Measurements from ENCODE around the gene CHRNA3. TPM values are rescaled to one million over a fixed set of nuclear protein-coding genes. Genes with fewer than 3 reads are reported as not detected.
A peak's percentile ranks its signal among the peaks of the same experiment; 100 is the strongest.

Gene CHRNA3
- total RNA-seq, 1 donor from 2014 or later = not detected

GRCh38 chr15:78629031-78629715 is 8.4 kb upstream of the CHRNA3 start:
- Mint-ChIP-seq H3K27ac (no peak overlapping the region), H3K27me3 (peaks cover 12% of the 10 kb centered on the region), H3K4me1 (no peaks in the 10 kb centered on the region), H3K36me3 (ENCODE audit: low read depth) (no peaks in the 10 kb centered on the region), H3K9me3 (no peaks in the 10 kb centered on the region), H3K4me3 (no peak overlapping the region)
- intact Hi-C loops (cut with micrococcal nuclease) = no loop called here
- no peak for DNase-seq

GRCh38 chr15:78628227-78628626 is 7.4 kb upstream of the CHRNA3 start:
- no peak overlapping the region for H3K4me3 Mint-ChIP-seq
- intact Hi-C loops (cut with micrococcal nuclease) = no loop called here
- H3K4me1 Mint-ChIP-seq = no peaks in the 10 kb centered on the region
- no peaks in the 10 kb centered on the region for H3K36me3 Mint-ChIP-seq (ENCODE audit: low read depth)
- peaks cover 17% of the 10 kb centered on the region for H3K27me3 Mint-ChIP-seq
- DNase-seq = no peak
- no peaks in the 10 kb centered on the region for H3K9me3 Mint-ChIP-seq
- no peak overlapping the region for H3K27ac Mint-ChIP-seq

GRCh38 chr15:78627348-78627747 is 6.6 kb upstream of the CHRNA3 start:
- intact Hi-C loops (cut with micrococcal nuclease) = no loop called here
- no peaks in the 10 kb centered on the region for H3K9me3 Mint-ChIP-seq
- H3K4me1 Mint-ChIP-seq = no peaks in the 10 kb centered on the region
- H3K27me3 Mint-ChIP-seq = peaks cover 24% of the 10 kb centered on the region
- no peak overlapping the region for H3K27ac Mint-ChIP-seq
- DNase-seq = no peak
- H3K36me3 Mint-ChIP-seq (ENCODE audit: low read depth) = no peaks in the 10 kb centered on the region
- no peak overlapping the region for H3K4me3 Mint-ChIP-seq

GRCh38 chr15:78626381-78626995 is 5.7 kb upstream of the CHRNA3 start:
- H3K9me3 Mint-ChIP-seq = no peaks in the 10 kb centered on the region
- intact Hi-C loops (cut with micrococcal nuclease) = no loop called here

GRCh38 chr15:78625606-78626280 is 4.9 kb upstream of the CHRNA3 start:
- no peak for DNase-seq
- intact Hi-C loops (cut with micrococcal nuclease) = no loop called here
- no peaks in the 10 kb centered on the region for H3K36me3 Mint-ChIP-seq (ENCODE audit: low read depth)

More at GRCh38 chr15:78626381-78626995, 5.7 kb upstream of the CHRNA3 start:
- Mint-ChIP-seq H3K36me3 (ENCODE audit: low read depth) (no peaks in the 10 kb centered on the region), H3K4me1 (peaks cover 2% of the 10 kb centered on the region), H3K27me3 (peaks cover 32% of the 10 kb centered on the region), H3K27ac (no peak overlapping the region), H3K4me3 (no peak overlapping the region)
- no peak for DNase-seq

GRCh38 chr15:78624651-78625590 is 4.1 kb upstream of the CHRNA3 start:
- no peak for DNase-seq
- Mint-ChIP-seq H3K9me3 (no peaks in the 10 kb centered on the region), H3K4me1 (peaks cover 2% of the 10 kb centered on the region), H3K36me3 (ENCODE audit: low read depth) (no peaks in the 10 kb centered on the region), H3K27ac (no peak overlapping the region), H3K4me3 (no peak overlapping the region), H3K27me3 (peaks cover 39% of the 10 kb centered on the region)
- intact Hi-C loops (cut with micrococcal nuclease) = no loop called here

More at GRCh38 chr15:78625606-78626280, 4.9 kb upstream of the CHRNA3 start:
- no peaks in the 10 kb centered on the region for H3K9me3 Mint-ChIP-seq
- no peak overlapping the region for H3K27ac Mint-ChIP-seq
- peaks cover 2% of the 10 kb centered on the region for H3K4me1 Mint-ChIP-seq
- peaks cover 37% of the 10 kb centered on the region for H3K27me3 Mint-ChIP-seq
- no peak overlapping the region for H3K4me3 Mint-ChIP-seq

- Mint-ChIP-seq H3K36me3 (ENCODE audit: low read depth) (no peaks in the 10 kb centered on the region), H3K27ac (no peak overlapping the region), H3K27me3 (peaks cover 49% of the 10 kb centered on the region), H3K9me3 (no peaks in the 10 kb centered on the region), H3K4me1 (peaks cover 2% of the 10 kb centered on the region), H3K4me3 (no peak overlapping the region)
- no peak for DNase-seq
- intact Hi-C loops (cut with micrococcal nuclease) = no loop called here
Observed at GRCh38 chr15:78623786-78624497, 3.1 kb upstream of the CHRNA3 start.

- Mint-ChIP-seq H3K27me3 (peaks cover 51% of the 10 kb centered on the region), H3K4me3 (no peak overlapping the region), H3K4me1 (peaks cover 2% of the 10 kb centered on the region), H3K36me3 (ENCODE audit: low read depth) (no peaks in the 10 kb centered on the region), H3K27ac (no peak overlapping the region), H3K9me3 (no peaks in the 10 kb centered on the region)
- intact Hi-C loops (cut with micrococcal nuclease) = no loop called here
- DNase-seq = no peak
Observed at GRCh38 chr15:78621810-78622402, 1.1 kb upstream of the CHRNA3 start.

GRCh38 chr15:78620021-78620526 is 722 bp downstream of the CHRNA3 start:
- Mint-ChIP-seq H3K9me3 (no peaks in the 10 kb centered on the region), H3K36me3 (ENCODE audit: low read depth) (no peaks in the 10 kb centered on the region), H3K27ac (no peak overlapping the region), H3K4me3 (no peak overlapping the region), H3K4me1 (peaks cover 2% of the 10 kb centered on the region), H3K27me3 (peaks cover 44% of the 10 kb centered on the region)
- DNase-seq = no peak
- intact Hi-C loops (cut with micrococcal nuclease) = no loop called here

GRCh38 chr15:78619022-78619950 is 1.5 kb downstream of the CHRNA3 start:
- H3K9me3 Mint-ChIP-seq = no peaks in the 10 kb centered on the region
- peaks cover 44% of the 10 kb centered on the region for H3K27me3 Mint-ChIP-seq
- intact Hi-C loops (cut with micrococcal nuclease) = no loop called here
- H3K4me1 Mint-ChIP-seq = peaks cover 2% of the 10 kb centered on the region
- no peak overlapping the region for H3K4me3 Mint-ChIP-seq
- no peak for DNase-seq
- H3K27ac Mint-ChIP-seq = no peak overlapping the region
- no peaks in the 10 kb centered on the region for H3K36me3 Mint-ChIP-seq (ENCODE audit: low read depth)

- peaks cover 41% of the 10 kb centered on the region for H3K27me3 Mint-ChIP-seq
- no peaks in the 10 kb centered on the region for H3K9me3 Mint-ChIP-seq
- intact Hi-C loops (cut with micrococcal nuclease) = loop anchor here (1.0 kb wide), 2 partner anchors 91 to 133 kb away; no protein-coding TSS in a partner anchor
- H3K4me1 Mint-ChIP-seq = peaks cover 2% of the 10 kb centered on the region
- H3K36me3 Mint-ChIP-seq (ENCODE audit: low read depth) = no peaks in the 10 kb centered on the region
- H3K4me3 Mint-ChIP-seq = no peak overlapping the region
- peak; percentile 94 for DNase-seq
- no peak overlapping the region for H3K27ac Mint-ChIP-seq
Observed at GRCh38 chr15:78618490-78618934, 2.3 kb downstream of the CHRNA3 start.

- Mint-ChIP-seq H3K4me1 (peaks cover 2% of the 10 kb centered on the region), H3K27ac (no peak overlapping the region), H3K27me3 (peaks cover 37% of the 10 kb centered on the region), H3K9me3 (no peaks in the 10 kb centered on the region), H3K36me3 (ENCODE audit: low read depth) (no peaks in the 10 kb centered on the region), H3K4me3 (no peak overlapping the region)
- intact Hi-C loops (cut with micrococcal nuclease) = loop anchor here (1.0 kb wide), 2 partner anchors 91 to 133 kb away; no protein-coding TSS in a partner anchor
- no peak for DNase-seq
Observed at GRCh38 chr15:78618064-78618463, 2.7 kb downstream of the CHRNA3 start.
